ENCODE results near the gene OR52E8.

Gene OR52E8

GRCh38 chr11:5809122-5809519 is 48.4 kb downstream of the OR52E8 start (continued):
- TF ChIP-seq FEZF1 (tag by site-specific recombination; IDR thresholded peaks at IDR 0.05) (no peak), ZNF837 (tag by site-specific recombination; IDR thresholded peaks at IDR 0.05) (no peak)

GRCh38 chr11:5808500-5809121 is 48.9 kb downstream of the OR52E8 start, which contains the start of gene OR52N2:
OR52N2 (plus strand) TSS chr11:5808924; CDS start chr11:5820336, 11,412 bp downstream.
- ChIA-PET POLR2A (no interaction called here), CTCF (interaction anchor here (1.1 to 1.2 kb wide), 2 partner anchors 14 to 1182 kb away, joined by 3 to 12 read pairs; no protein-coding TSS in a partner anchor)
- TF ChIP-seq BCL11A (tag by site-specific recombination; IDR thresholded peaks at IDR 0.05; ENCODE audit: low read depth) (no peak), ZNF521 (tag by site-specific recombination; IDR thresholded peaks at IDR 0.05) (no peak), TSHZ1 (tag by site-specific recombination; IDR thresholded peaks at IDR 0.05; ENCODE audit: borderline replicate concordance) (no peak), MZF1 (tag by site-specific recombination; IDR thresholded peaks at IDR 0.05; ENCODE audit: borderline replicate concordance) (no peak), ZNF391 (tag by site-specific recombination; IDR thresholded peaks at IDR 0.05; ENCODE audit: borderline replicate concordance, low read depth) (no peak), ZNF580 (tag by site-specific recombination; IDR thresholded peaks at IDR 0.05) (no peak), ZNF335 (tag by site-specific recombination; conservative IDR thresholded peaks at IDR 0.05) (no peak), PBX3 (CRISPR knock-in tag; IDR thresholded peaks at IDR 0.05) (no peak), ZNF654 (tag by site-specific recombination; IDR thresholded peaks at IDR 0.05; ENCODE audit: low read depth) (peak; percentile 88), ZBTB48 (tag by site-specific recombination; IDR thresholded peaks at IDR 0.05) (peak; percentile 88), ZNF274 (IDR thresholded peaks at IDR 0.05; ENCODE audit: low read length) (no peak), ZNF274 (tag by site-specific recombination; IDR thresholded peaks at IDR 0.05; ENCODE audit: borderline replicate concordance) (no peak), IKZF3 (tag by site-specific recombination; IDR thresholded peaks at IDR 0.05) (no peak), ZEB2 (tag by site-specific recombination; IDR thresholded peaks at IDR 0.05) (no peak)
- TF ChIP-seq, protein P1, sequence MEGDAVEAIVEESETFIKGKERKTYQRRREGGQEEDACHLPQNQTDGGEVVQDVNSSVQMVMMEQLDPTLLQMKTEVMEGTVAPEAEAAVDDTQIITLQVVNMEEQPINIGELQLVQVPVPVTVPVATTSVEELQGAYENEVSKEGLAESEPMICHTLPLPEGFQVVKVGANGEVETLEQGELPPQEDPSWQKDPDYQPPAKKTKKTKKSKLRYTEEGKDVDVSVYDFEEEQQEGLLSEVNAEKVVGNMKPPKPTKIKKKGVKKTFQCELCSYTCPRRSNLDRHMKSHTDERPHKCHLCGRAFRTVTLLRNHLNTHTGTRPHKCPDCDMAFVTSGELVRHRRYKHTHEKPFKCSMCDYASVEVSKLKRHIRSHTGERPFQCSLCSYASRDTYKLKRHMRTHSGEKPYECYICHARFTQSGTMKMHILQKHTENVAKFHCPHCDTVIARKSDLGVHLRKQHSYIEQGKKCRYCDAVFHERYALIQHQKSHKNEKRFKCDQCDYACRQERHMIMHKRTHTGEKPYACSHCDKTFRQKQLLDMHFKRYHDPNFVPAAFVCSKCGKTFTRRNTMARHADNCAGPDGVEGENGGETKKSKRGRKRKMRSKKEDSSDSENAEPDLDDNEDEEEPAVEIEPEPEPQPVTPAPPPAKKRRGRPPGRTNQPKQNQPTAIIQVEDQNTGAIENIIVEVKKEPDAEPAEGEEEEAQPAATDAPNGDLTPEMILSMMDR (tag by site-specific recombination; IDR thresholded peaks at IDR 0.05): peak; percentile 53
- no peaks in the 10 kb centered on the region for H3K36me3 ChIP-seq (ENCODE audit: control insufficient read depth in 2 of 2, insufficient read depth in 1 of 2, low read length in 2 of 2)
- peak within 1 kb of the TSS; percentile 28 for H3K4me3 ChIP-seq (ENCODE audit: low read depth, low read length)
- H3K27ac ChIP-seq (ENCODE audit: extremely low read depth, low read depth, low read length): no peak within 1 kb of the TSS
- H3K4me1 ChIP-seq (ENCODE audit: control insufficient read depth, insufficient read depth, low read length): no peaks in the 10 kb centered on the region
- no peaks in the 10 kb centered on the region for H3K9me3 ChIP-seq (ENCODE audit: control insufficient read depth, insufficient read depth, low read depth, low read length)

Data from HEK293 (cell line).